Hippocampal formation (tissue), 2 donors: ENCODE results near the gene OTUB1.

Experiments used
- DNase-seq, 2 donors: peaks; one replicate each; lab custom pipeline; 2025; lab: John Stamatoyannopoulos, UW

Gene OTUB1

GRCh38 chr11:64007160-64007628 is 21.0 kb downstream of the OTUB1 start:
- DNase-seq: no peak

- peak in 1 of 2 donors; percentile 33 for DNase-seq
These were observed 21.5 kb downstream of the OTUB1 start for GRCh38 chr11:64007629-64008282.

GRCh38 chr11:64008283-64008913 is 22.2 kb downstream of the OTUB1 start:
- DNase-seq: no peak

- DNase-seq: no peak
These were observed 22.8 kb downstream of the OTUB1 start for GRCh38 chr11:64008914-64009633.

- no peak for DNase-seq
These were observed 23.5 kb downstream of the OTUB1 start for GRCh38 chr11:64009710-64010109.

GRCh38 chr11:64010783-64011182 is 24.5 kb downstream of the OTUB1 start:
- no peak for DNase-seq

- DNase-seq: no peak
These were observed 25.1 kb downstream of the OTUB1 start for GRCh38 chr11:64011371-64011770.

- DNase-seq: no peak
These were observed 27.1 kb downstream of the OTUB1 start for GRCh38 chr11:64013141-64013896.

- no peak for DNase-seq
These were observed 28.1 kb downstream of the OTUB1 start for GRCh38 chr11:64014356-64014755.

- no peak for DNase-seq
These were observed 29.3 kb downstream of the OTUB1 start for GRCh38 chr11:64015510-64015909.

- no peak for DNase-seq
These were observed 30.0 kb downstream of the OTUB1 start for GRCh38 chr11:64015935-64016845.

- no peak for DNase-seq
These were observed 31.6 kb downstream of the OTUB1 start for GRCh38 chr11:64017945-64018224.

- DNase-seq: no peak
These were observed 32.1 kb downstream of the OTUB1 start for GRCh38 chr11:64018310-64018709.

- no peak for DNase-seq
These were observed 33.1 kb downstream of the OTUB1 start for GRCh38 chr11:64019106-64020037.

- DNase-seq: no peak
These were observed 34.9 kb downstream of the OTUB1 start for GRCh38 chr11:64020976-64021756.

- no peak for DNase-seq
These were observed 35.5 kb downstream of the OTUB1 start for GRCh38 chr11:64021757-64022093.

GRCh38 chr11:64022125-64022784 is 36.0 kb downstream of the OTUB1 start:
- DNase-seq: no peak

- no peak for DNase-seq
These were observed 37.8 kb downstream of the OTUB1 start for GRCh38 chr11:64023712-64024710.
